ENCODE measurements around the gene PODN.

GRCh38 chr1:53025034-53025768, 36.8 kb upstream of the PODN start:
- no peak for TF ChIP-seq POLR2A (IDR thresholded peaks at IDR 0.05)
- no peak for TF ChIP-seq CTCF (IDR thresholded peaks at IDR 0.05)

Measured in tibial nerve (tissue), 3 donors.